Fibroblast of lung (primary cell): ENCODE results near the gene GRIK1. TPM values are rescaled to one million over a fixed set of nuclear protein-coding genes. Genes with fewer than 3 reads are reported as not detected.
A peak's percentile ranks its signal among the peaks of the same experiment; 100 is the strongest.

ENCODE experiments used
- DNase-seq, 2 donors: peaks; one replicate each; pipeline versions ENCODE4 v3.0.0 to v3.0.0-alpha.2; 2010; ENCODE audit warnings: low read depth in 2 of 2
- H2AFZ ChIP-seq: 2 replicates; pipeline ENCODE4 v1.5.1; 2012; ENCODE audit warnings: low read length, control low read depth, inconsistent platforms
- H3K27ac ChIP-seq: 2 replicates; pipeline ENCODE4 v1.5.1; 2011; ENCODE audit warnings: low read length, control low read depth; ENCODE audit not compliant: insufficient read depth
- H3K27me3 ChIP-seq: 2 replicates; pipeline ENCODE4 v1.5.1; 2011; ENCODE audit warnings: mild to moderate bottlenecking, low read length; ENCODE audit not compliant: control insufficient read depth, insufficient read depth
- H3K36me3 ChIP-seq: 2 replicates; pipeline ENCODE4 v1.5.1; 2011; ENCODE audit warnings: low read length; ENCODE audit not compliant: control insufficient read depth, insufficient read depth
- H3K4me1 ChIP-seq: 2 replicates; pipeline ENCODE4 v1.5.1; 2011; ENCODE audit warnings: low read length; ENCODE audit not compliant: control insufficient read depth, insufficient read depth; ENCODE audit errors: extremely low read depth
- H3K4me2 ChIP-seq: 2 replicates; pipeline ENCODE4 v1.5.1; 2011; ENCODE audit warnings: low read length, control low read depth; ENCODE audit not compliant: insufficient read depth; ENCODE audit errors: extremely low read depth
- H3K4me3 ChIP-seq, 4 experiments: fragments of 200-600 bp in 1 of 4; sonication (generic) in 1 of 4; replicated peaks in 1 of 4; 2 replicates each; pipeline ENCODE4 v1.5.1; 2011 to 2016; ENCODE audit warnings: low read length in 4 of 4, low read depth in 3 of 4, mild to moderate bottlenecking in 3 of 4, control low read depth in 2 of 4, inconsistent platforms in 1 of 4, mixed read lengths in 1 of 4; ENCODE audit not compliant: insufficient read depth in 1 of 4; ENCODE audit errors: control extremely low read depth in 1 of 4
- H3K79me2 ChIP-seq: 2 replicates; pipeline ENCODE4 v1.5.1; 2012; ENCODE audit warnings: mild to moderate bottlenecking, low read length, inconsistent platforms; ENCODE audit not compliant: control insufficient read depth, insufficient read depth
- H3K9ac ChIP-seq: 2 replicates; pipeline ENCODE4 v1.5.1; 2011; ENCODE audit warnings: mild to moderate bottlenecking, low read length, control low read depth; ENCODE audit not compliant: insufficient read depth
- H3K9me3 ChIP-seq: 2 replicates; pipeline ENCODE4 v1.5.1; 2012; ENCODE audit warnings: low read depth, low read length; ENCODE audit not compliant: control insufficient read depth, insufficient read depth
- H4K20me1 ChIP-seq: 2 replicates; pipeline ENCODE4 v1.5.1; 2011; ENCODE audit warnings: low read length; ENCODE audit not compliant: control insufficient read depth, insufficient read depth; ENCODE audit errors: extremely low read depth
- CTCF ChIP-seq, 2 donors: IDR thresholded peaks in 1 of 2; conservative IDR thresholded peaks in 1 of 2; 1 replicate in 1 of 2; 2 replicates in 1 of 2; pipeline ENCODE4 v1.5.1; 2011 to 2012; ENCODE audit warnings: low read length in 2 of 2, control low read depth in 1 of 2, inconsistent platforms in 1 of 2, low read depth in 1 of 2, mild to moderate bottlenecking in 1 of 2
- EZH2 ChIP-seq: IDR thresholded peaks from 2 replicates; pipeline ENCODE4 v1.5.1; 2012; ENCODE audit warnings: low read length, control low read depth, mild to moderate bottlenecking; ENCODE audit errors: missing control alignments
- polyA plus RNA-seq, 2 donors: library from polyadenylated mRNA; depleted of rRNA in 1 of 2; stranded (reverse) in 1 of 2; unstranded in 1 of 2; fragments of >200 nt; gene quantifications; 2 replicates each; pipeline ENCODE4 v1.2.1, GENCODE V29; 2011 to 2012; ENCODE audit warnings: missing spikeins in 1 of 2
- total RNA-seq: library from RNA; depleted of rRNA; stranded (reverse); fragments of >200 nt; gene quantifications from 2 replicates; pipeline ENCODE4 v1.2.1, GENCODE V29; 2014

The GRIK1 gene
- total and polyA plus RNA-seq, 2 donors (not counting 1 experiment from before 2014, with no cell fraction given) = not detected

- Histone ChIP-seq H3K79me2 (no peaks in the 10 kb centered on the region), H4K20me1 (no peaks in the 10 kb centered on the region), H3K4me2 (no peak overlapping the region), H3K4me3 (no peak overlapping the region), H3K27me3 (no peaks in the 10 kb centered on the region), H3K27ac (no peak overlapping the region), H3K9me3 (no peaks in the 10 kb centered on the region), H2AFZ (no peak overlapping the region), H3K9ac (no peak overlapping the region), H3K4me1 (no peaks in the 10 kb centered on the region), H3K36me3 (no peaks in the 10 kb centered on the region)
- TF ChIP-seq EZH2 (no peak), CTCF (conservative IDR thresholded peaks at IDR 0.05 in 1 of 2, IDR thresholded peaks at IDR 0.05 in 1 of 2; ENCODE audit: low read depth in 1 of 2, low read length in 2 of 2) (no peak)
- no peak for DNase-seq
These were observed 190.6 kb downstream of the GRIK1 start for GRCh38 chr21:29749223-29749622.

- Histone ChIP-seq H3K4me1 (no peaks in the 10 kb centered on the region), H3K36me3 (no peaks in the 10 kb centered on the region), H3K4me3 (no peak overlapping the region), H3K9me3 (no peaks in the 10 kb centered on the region), H3K9ac (no peak overlapping the region), H3K27ac (no peak overlapping the region), H3K79me2 (no peaks in the 10 kb centered on the region), H3K4me2 (no peak overlapping the region), H4K20me1 (no peaks in the 10 kb centered on the region), H3K27me3 (no peaks in the 10 kb centered on the region), H2AFZ (no peak overlapping the region)
- peak in 1 of 2 donors; percentile 2 for DNase-seq
- TF ChIP-seq EZH2 (no peak), CTCF (conservative IDR thresholded peaks at IDR 0.05 in 1 of 2, IDR thresholded peaks at IDR 0.05 in 1 of 2; ENCODE audit: low read depth in 1 of 2, low read length in 2 of 2) (no peak)
These were observed 191.2 kb downstream of the GRIK1 start for GRCh38 chr21:29748391-29749167.

- Histone ChIP-seq H3K27ac (no peak overlapping the region), H3K27me3 (no peaks in the 10 kb centered on the region), H3K4me1 (no peaks in the 10 kb centered on the region), H3K36me3 (no peaks in the 10 kb centered on the region), H4K20me1 (no peaks in the 10 kb centered on the region), H3K9ac (no peak overlapping the region), H2AFZ (no peak overlapping the region), H3K4me3 (no peak overlapping the region), H3K9me3 (no peaks in the 10 kb centered on the region), H3K79me2 (no peaks in the 10 kb centered on the region), H3K4me2 (no peak overlapping the region)
- no peak for DNase-seq
- no peak for TF ChIP-seq EZH2
- TF ChIP-seq CTCF (conservative IDR thresholded peaks at IDR 0.05 in 1 of 2, IDR thresholded peaks at IDR 0.05 in 1 of 2; ENCODE audit: low read depth in 1 of 2, low read length in 2 of 2) = no peak
These were observed 198.0 kb downstream of the GRIK1 start for GRCh38 chr21:29741761-29742160.
